Nephron progenitor cell (in vitro differentiated cells): ENCODE results near the gene STOM.
A peak's percentile ranks its signal among the peaks of the same experiment; 100 is the strongest.

Source experiments
- DNase-seq: peaks from one replicate; pipeline ENCODE4 v3.0.0; 2021
- H3K27ac Mint-ChIP-seq: 2 replicates; pipeline ENCODE4 v1.8.0; 2021; ENCODE audit warnings: mild to moderate bottlenecking, moderate library complexity, mixed read lengths
- H3K27me3 Mint-ChIP-seq: 2 replicates; pipeline ENCODE4 v1.8.0; 2021; ENCODE audit warnings: mild to moderate bottlenecking, low read depth, mixed read lengths; ENCODE audit not compliant: poor library complexity
- H3K36me3 Mint-ChIP-seq: 2 replicates; pipeline ENCODE4 v1.8.0; 2021; ENCODE audit warnings: low read depth, mixed read lengths
- H3K4me1 Mint-ChIP-seq: 2 replicates; pipeline ENCODE4 v1.8.0; 2021; ENCODE audit warnings: mixed read lengths
- H3K4me3 Mint-ChIP-seq: 2 replicates; pipeline ENCODE4 v1.8.0; 2021; ENCODE audit warnings: mild to moderate bottlenecking, moderate library complexity, mixed read lengths
- H3K9me3 Mint-ChIP-seq: 2 replicates; pipeline ENCODE4 v1.8.0; 2021; ENCODE audit warnings: mild to moderate bottlenecking, moderate library complexity, mixed read lengths
- TF ChIP-seq, protein P1 (sequence below): fragments of 200-600 bp; sonication (generic); IDR thresholded peaks from 2 replicates; pipeline ENCODE4 v1.5.0; 2021; ENCODE audit warnings: antibody characterized with exemption

Gene STOM

DNA sequence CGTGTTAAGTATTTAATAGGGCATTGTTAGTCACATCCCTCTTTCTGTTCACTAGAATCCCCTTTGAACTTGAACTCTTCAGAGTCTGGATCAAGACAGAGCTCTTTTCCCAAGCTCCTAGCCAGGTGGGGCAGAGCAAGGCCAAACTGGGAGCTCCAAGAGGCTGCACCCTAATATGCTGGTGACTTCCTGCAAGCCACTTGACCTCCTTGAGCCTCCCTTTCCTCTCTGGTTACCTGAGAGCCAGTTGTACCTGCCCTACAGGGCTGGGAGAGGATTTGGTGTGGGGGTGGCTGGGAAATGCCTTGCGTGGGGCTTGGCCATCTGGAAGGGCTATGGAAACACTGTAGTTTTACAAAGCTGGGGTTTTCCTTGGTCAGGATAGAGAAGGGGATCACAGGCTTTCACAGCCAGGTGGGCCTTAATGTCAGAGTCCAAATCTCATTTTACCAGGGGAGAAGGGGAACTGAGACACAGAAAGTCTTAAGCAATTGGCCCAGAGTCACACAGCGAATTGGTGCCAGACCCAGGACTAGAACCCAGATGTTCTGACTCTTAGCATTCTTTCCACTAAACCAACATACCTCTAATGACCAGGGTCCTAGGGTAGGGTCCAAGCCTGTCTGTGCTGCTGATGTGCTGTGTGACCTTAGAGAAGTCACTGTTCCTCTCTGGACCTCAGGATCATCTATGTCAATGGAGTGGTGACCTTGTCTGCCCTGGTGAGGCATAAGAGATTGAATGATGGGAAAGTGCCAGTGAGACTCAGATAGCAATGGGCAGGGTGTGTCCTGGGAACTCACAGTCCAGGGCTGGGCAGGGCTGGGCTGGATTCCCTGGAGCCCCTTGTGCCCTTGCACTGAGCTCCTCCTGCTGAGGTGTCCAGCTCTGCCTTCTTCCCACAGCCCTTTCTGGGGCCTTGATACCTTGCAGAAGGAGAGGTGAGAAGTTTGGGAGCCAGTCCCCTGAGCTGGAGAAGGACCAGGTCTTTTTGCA, 66.3 kb downstream of the STOM start:
- no peak overlapping the region for H3K4me3 Mint-ChIP-seq
- DNase-seq: no peak
- no peaks in the 10 kb centered on the region for H3K9me3 Mint-ChIP-seq
- H3K27me3 Mint-ChIP-seq: peaks cover 17% of the 10 kb centered on the region
- peaks cover 7% of the 10 kb centered on the region for H3K36me3 Mint-ChIP-seq
- TF ChIP-seq, protein P1, sequence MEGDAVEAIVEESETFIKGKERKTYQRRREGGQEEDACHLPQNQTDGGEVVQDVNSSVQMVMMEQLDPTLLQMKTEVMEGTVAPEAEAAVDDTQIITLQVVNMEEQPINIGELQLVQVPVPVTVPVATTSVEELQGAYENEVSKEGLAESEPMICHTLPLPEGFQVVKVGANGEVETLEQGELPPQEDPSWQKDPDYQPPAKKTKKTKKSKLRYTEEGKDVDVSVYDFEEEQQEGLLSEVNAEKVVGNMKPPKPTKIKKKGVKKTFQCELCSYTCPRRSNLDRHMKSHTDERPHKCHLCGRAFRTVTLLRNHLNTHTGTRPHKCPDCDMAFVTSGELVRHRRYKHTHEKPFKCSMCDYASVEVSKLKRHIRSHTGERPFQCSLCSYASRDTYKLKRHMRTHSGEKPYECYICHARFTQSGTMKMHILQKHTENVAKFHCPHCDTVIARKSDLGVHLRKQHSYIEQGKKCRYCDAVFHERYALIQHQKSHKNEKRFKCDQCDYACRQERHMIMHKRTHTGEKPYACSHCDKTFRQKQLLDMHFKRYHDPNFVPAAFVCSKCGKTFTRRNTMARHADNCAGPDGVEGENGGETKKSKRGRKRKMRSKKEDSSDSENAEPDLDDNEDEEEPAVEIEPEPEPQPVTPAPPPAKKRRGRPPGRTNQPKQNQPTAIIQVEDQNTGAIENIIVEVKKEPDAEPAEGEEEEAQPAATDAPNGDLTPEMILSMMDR: no peak
- H3K27ac Mint-ChIP-seq: no peak overlapping the region
- H3K4me1 Mint-ChIP-seq: peaks cover 31% of the 10 kb centered on the region

DNA sequence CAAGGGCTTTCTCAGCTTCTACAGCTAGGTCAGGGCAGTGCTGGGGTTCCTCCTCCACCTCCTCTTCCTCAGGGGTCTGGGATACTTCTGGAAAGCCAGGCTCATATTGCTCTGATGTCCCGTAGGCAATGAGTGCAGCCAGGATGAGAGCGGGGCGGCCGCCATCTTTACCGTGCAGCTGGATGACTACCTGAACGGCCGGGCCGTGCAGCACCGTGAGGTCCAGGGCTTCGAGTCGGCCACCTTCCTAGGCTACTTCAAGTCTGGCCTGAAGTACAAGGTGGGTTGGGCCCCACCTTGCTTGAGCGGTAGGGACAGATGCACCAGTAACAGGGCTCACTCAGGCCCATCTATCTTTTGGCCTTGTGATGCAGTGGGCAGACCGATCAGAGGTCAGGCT, 67.3 kb downstream of the STOM start:
- Mint-ChIP-seq H3K9me3 (no peaks in the 10 kb centered on the region), H3K4me1 (peaks cover 37% of the 10 kb centered on the region), H3K4me3 (no peak overlapping the region), H3K27ac (no peak overlapping the region), H3K36me3 (peaks cover 4% of the 10 kb centered on the region), H3K27me3 (peaks cover 17% of the 10 kb centered on the region)
- TF ChIP-seq, protein P1: no peak
- no peak for DNase-seq

DNA sequence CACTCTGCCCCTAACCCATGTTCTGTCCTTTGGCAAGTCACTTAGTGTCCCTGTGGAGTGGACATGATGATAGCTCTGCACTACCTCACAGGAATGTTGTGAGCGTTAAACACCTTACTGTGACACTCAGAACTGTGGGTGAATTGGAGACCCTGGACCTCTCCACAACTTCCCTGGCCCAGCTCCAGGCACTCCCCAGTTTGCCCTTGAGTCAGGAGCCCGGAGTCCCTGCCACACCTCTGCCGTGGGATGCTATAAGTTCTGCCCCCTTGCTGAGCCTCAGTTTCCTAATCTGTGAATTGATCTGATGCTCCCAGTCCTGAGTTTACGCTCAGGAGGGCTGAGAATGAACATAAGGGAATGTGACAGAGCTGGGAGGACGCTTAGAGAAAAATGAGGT, 67.7 kb downstream of the STOM start:
- Mint-ChIP-seq H3K27me3 (peaks cover 17% of the 10 kb centered on the region), H3K9me3 (no peaks in the 10 kb centered on the region), H3K36me3 (no peaks in the 10 kb centered on the region), H3K27ac (no peak overlapping the region), H3K4me1 (peaks cover 40% of the 10 kb centered on the region), H3K4me3 (no peak overlapping the region)
- TF ChIP-seq, protein P1: no peak
- DNase-seq: no peak

DNA sequence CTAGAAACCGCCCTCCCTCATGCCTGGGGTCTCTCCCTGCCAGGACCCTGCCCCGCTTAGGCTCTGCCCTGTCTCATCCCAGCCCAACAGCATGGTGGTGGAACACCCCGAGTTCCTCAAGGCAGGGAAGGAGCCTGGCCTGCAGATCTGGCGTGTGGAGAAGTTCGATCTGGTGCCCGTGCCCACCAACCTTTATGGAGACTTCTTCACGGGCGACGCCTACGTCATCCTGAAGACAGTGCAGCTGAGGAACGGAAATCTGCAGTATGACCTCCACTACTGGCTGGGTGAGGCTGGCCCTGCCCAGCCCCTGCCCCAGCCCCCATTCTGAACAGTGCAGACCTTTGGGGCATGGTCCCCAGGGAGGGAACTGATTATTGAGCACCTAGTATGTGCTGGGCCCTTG, 68.2 kb downstream of the STOM start:
- peaks cover 44% of the 10 kb centered on the region for H3K4me1 Mint-ChIP-seq
- H3K27ac Mint-ChIP-seq: no peak overlapping the region
- no peak overlapping the region for H3K4me3 Mint-ChIP-seq
- H3K36me3 Mint-ChIP-seq: no peaks in the 10 kb centered on the region
- H3K9me3 Mint-ChIP-seq: no peaks in the 10 kb centered on the region
- peaks cover 17% of the 10 kb centered on the region for H3K27me3 Mint-ChIP-seq
- TF ChIP-seq, protein P1: no peak
- DNase-seq: no peak

DNA sequence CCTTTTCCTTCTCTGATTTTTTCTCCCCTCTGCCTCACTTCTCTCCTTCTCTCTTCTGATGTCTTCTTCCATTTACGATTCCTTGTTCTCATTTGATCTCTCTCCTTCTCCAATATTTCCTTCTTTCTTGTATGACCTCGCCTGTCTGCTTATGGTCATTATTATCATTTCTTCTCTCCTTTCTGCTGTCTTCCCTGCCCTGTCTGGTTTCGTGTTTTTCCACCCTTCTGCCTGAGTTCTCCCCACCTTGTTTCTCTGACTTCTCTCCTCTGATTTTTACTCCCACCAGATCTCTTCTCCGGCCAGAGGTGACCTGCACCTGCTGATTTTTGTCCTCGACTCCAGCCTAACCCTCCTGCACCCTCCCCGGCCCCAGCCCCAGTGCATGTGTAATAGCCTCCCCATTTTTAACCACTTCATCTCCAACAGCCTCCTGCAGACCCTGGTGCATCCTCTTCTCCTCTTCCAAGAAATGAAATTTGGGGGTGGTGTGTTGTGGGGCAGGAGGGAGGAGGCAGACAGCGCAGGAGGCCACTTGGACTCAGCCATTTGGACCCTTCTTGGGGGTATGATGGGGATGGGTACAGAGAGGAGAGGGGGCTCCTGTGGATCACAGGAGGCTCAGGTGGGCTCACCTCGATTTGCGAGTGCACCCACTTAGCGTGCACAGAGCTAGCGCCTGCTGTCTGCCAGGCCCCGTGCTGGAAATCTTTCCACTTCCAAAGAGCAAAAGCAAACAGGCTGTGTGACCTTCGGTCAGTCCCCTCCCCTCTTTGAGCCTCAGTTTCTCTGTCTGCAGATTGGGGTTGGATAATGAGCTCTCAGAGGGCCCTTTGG, 69.5 kb downstream of the STOM start:
- H3K27me3 Mint-ChIP-seq: peaks cover 17% of the 10 kb centered on the region
- no peaks in the 10 kb centered on the region for H3K36me3 Mint-ChIP-seq
- H3K4me3 Mint-ChIP-seq: peak overlapping the region; percentile 87
- peaks cover 40% of the 10 kb centered on the region for H3K4me1 Mint-ChIP-seq
- TF ChIP-seq, protein P1: no peak
- H3K9me3 Mint-ChIP-seq: no peaks in the 10 kb centered on the region
- H3K27ac Mint-ChIP-seq: peak overlapping the region; percentile 1
- no peak for DNase-seq
